ENCODE data around the gene SETMAR. TPM values are rescaled to one million over a fixed set of nuclear protein-coding genes. Genes with fewer than 3 reads are reported as not detected.
A peak's percentile ranks its signal among the peaks of the same experiment; 100 is the strongest.
"Not testable (repeated sequence)": the region's sequence is repeated elsewhere in the genome, so short reads cannot be mapped to it uniquely, and the experiment has no call there.

SETMAR gene
- total RNA-seq = 19.8 TPM

- DNase-seq (ENCODE audit: low spot score) = peak; percentile 91
Measured at GRCh38 chr3:4303187-4304123, at the start of gene SETMAR. SETMAR (plus strand) TSS chr3:4303369; CDS start chr3:4303371, 2 bp downstream.

GRCh38 chr3:4261406-4261805, 41.8 kb upstream of the SETMAR start:
- no peak for DNase-seq (ENCODE audit: low spot score)

DNA sequence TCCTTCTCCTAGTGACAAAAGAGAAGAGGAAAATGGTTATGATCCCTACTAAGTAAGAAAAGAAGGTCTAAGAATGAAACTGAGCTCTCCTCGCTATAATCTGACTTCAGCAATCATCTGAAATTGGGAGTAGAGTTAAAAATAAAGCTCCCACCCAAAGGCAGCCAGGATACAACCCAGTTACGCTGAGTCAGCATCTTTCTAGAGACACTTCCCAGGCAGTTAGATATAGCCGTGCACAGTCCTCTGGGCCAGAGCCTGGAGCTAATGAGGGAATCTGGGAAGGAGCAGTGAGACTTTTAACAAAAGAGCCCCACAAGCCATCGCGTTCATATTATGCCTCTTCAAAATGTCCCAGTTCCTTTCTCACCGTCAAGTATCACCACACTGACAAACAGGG, 39.1 kb upstream of the SETMAR start:
- DNase-seq (ENCODE audit: low spot score) = no peak

DNA sequence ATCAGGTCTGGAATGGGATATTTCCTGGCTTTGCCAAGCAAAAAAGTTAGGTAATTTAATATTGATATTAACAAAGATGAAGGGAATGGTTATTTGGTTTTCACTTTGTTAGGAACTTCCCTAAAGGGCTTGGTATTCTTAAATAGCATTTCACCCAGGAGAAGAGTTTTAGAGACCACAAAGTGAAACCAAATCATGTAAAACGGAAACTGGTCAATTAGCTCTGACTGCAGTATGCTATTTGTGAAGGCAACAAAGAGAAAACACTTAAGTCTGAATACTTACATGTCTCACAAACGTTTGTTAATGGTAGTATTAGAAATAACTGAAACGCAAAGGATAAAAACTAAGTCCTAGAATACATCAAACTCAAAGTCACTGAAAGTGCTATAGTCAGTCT, 32.4 kb upstream of the SETMAR start:
- DNase-seq (ENCODE audit: low spot score) = no peak

DNA sequence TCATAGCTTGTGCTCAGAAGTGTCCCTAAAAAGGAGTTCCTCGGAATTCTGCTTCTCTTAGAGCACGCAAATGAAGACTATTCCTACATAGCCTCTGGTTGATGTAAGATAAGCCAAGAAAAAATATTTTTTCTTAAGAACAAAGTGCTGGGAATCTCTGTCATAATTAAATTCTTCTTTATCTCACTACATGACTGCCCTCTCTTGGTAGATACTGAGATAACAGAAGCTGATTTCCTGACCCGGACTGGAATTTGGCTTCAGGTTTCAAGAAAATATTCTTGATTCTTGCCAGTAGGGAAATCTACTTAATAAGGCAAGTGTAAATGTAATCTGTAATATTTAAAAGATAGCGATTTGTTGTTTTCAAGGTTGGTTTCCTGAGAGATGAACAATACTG, 31.3 kb upstream of the SETMAR start:
- no peak for DNase-seq (ENCODE audit: low spot score)

DNA sequence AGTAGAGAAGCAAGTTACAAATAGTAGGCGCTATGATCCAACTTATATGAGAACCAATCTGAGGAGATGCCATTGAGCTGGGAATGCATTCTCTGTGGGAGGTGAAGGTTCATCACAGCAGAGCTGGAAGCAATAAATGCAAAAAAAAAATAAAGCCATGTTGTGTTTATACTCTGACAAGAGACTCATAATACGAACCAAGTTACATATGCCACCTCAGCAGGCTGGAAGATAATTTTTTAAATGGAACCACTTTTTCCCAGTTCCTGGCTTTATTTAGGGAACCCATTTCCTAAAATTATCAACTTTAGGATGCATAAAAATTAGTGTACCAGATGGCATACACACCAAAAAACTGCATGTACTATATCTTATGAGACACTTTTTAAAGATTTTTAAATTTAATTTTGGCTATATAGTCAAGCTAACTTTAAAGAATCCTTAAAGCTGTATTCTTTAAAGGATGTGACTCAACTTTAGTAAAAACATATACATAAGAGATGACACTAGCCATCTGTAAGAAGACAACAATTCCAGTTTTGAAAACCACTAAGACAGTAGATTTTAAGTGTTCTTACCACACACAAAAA, 23.6 kb upstream of the SETMAR start:
- no peak for DNase-seq (ENCODE audit: low spot score)

GRCh38 chr3:4281991-4282390, 21.2 kb upstream of the SETMAR start:
- DNase-seq (ENCODE audit: low spot score) = no peak

DNA sequence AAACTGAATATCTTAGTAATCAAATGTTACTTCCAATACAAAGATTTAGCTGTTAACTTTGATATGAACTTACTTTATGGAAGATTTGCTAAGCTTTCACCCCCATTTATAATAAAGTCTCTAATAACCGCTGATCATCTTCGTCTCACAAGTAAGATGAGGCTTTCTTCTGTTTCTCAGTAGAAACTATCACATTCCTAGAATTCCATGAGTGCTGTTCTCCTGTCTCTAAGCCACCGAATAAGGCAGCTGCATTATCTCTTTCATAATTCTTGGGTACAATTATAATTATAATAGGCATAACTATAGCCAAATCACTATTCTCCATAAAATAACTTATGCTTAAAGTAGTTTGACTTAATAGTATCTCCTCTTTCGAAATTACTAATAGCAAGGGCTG, 18.3 kb upstream of the SETMAR start:
- DNase-seq (ENCODE audit: low spot score) = no peak

DNA sequence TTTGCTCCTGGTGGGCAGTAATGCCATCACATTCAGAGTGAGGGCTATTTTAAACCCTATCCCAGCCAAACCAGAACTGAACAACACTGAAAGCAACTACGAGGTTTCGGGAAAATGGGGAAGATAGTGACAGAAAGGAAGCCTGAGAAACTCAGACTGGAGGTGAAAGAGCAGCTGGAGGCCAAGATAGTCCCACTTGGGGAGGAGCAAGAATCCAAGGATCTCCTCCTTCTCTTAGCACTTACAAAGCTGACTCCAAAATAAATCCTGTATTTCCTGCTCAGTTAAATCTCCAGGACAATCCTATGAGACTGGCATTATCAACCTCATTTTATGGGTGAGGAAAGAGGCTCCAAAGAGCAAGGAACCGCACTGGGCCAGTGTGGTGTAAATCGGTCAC, 14.1 kb upstream of the SETMAR start:
- DNase-seq (ENCODE audit: low spot score) = no peak

GRCh38 chr3:4290272-4290893, 12.8 kb upstream of the SETMAR start:
- DNase-seq (ENCODE audit: low spot score) = no peak

GRCh38 chr3:4292301-4292700, 10.9 kb upstream of the SETMAR start:
- DNase-seq (ENCODE audit: low spot score) = no peak

GRCh38 chr3:4294616-4295327, 8.4 kb upstream of the SETMAR start:
- no peak for DNase-seq (ENCODE audit: low spot score)

DNA sequence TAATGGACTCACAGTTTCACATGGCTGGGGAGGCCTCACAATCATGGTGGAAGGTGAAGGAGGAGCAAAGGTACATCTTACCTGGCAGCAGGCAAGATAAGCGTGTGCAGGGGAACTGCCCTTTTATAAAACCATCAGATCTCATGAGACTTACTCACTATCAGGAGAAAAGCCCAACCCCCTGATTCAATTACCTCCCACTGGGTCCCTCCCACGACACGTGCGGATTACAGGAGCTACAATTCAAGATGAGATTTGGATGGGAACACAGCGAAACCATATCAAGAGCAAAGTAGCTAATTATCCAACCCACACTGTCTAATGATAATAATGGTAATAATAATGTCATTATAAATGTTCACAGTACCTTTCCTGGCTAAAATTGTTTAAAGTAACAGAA, 6.7 kb upstream of the SETMAR start:
- not testable (repeated sequence) for DNase-seq (ENCODE audit: low spot score)

DNA sequence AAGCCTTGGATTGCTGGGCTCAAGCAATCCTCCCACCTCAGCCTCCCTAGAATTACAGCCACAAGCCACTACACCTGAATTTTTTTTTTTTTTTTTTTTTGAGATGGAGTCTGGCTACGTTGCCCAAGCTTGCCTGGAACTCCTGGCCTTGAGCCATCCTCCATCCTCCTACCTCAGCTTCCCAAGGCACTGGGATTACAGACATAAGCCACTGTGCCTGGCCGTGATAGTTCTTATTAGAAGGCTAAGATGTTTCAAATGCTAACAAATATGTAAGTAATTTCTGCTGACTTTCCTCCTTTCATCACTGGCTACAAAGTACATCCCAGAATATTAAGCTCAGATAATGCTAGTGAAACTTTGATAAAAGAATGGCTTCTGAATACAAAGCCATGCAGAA, 5.7 kb upstream of the SETMAR start:
- DNase-seq (ENCODE audit: low spot score) = no peak

DNA sequence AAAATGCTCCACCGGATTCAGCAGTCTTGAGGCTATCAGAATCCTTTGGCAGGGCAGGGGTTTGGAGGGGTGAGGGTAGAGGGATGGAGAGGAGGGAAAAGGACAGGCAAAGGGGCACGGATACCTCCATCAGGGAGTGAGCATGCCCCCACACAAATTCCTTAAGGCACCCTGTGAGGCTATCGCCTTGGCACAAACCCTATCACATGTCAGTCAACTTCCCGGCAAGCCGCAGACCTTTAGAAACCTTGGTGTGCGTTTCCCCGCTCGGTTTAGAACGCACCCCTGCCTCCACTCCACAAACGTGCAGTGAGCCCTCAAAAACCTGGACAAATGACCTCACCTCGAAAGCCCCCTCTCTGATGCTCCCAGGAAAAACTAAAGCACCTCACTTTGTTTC, 422 bp upstream of the SETMAR start:
- no peak for DNase-seq (ENCODE audit: low spot score)

DNA sequence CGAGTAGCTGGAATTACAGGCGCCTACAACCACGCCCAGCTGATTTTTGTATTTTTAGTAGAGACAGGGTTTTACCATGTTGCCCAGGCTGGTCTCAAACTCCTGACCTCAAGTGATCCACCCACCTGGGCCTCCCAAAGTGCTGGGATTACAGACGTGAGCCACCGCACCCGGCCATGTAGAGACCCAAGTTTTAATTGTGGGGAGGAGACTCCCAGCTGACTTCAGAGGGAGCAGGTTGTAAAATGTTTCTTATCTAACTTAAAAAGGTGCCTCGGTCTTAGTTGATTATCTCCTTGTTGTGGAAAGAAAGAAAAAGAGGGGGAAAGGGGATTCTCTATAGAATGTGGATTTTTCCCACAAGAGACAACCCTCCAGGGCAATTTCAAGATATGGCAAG, 2.0 kb downstream of the SETMAR start:
- not testable (repeated sequence) for DNase-seq (ENCODE audit: low spot score)

DNA sequence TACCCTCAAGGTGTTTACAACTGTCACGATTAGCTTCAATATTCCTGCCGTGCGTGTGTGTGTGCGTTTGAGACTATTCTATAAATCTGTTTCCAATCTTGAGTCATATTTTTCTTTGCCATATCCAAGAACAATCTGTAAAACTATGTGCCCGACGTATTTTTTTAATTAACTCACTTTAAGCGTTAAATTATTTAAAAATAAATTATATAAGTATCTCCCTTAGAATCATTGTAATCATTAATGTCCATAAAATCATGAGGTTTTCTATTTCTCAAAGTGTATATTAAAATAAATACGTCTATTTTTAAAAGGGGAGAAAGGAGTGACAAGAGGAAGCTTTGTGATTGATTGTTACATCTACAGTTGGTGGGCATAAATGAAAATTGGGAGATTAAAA, 2.9 kb downstream of the SETMAR start:
- DNase-seq (ENCODE audit: low spot score) = no peak

GRCh38 chr3:4306860-4307259, 3.7 kb downstream of the SETMAR start:
- no peak for DNase-seq (ENCODE audit: low spot score)

DNA sequence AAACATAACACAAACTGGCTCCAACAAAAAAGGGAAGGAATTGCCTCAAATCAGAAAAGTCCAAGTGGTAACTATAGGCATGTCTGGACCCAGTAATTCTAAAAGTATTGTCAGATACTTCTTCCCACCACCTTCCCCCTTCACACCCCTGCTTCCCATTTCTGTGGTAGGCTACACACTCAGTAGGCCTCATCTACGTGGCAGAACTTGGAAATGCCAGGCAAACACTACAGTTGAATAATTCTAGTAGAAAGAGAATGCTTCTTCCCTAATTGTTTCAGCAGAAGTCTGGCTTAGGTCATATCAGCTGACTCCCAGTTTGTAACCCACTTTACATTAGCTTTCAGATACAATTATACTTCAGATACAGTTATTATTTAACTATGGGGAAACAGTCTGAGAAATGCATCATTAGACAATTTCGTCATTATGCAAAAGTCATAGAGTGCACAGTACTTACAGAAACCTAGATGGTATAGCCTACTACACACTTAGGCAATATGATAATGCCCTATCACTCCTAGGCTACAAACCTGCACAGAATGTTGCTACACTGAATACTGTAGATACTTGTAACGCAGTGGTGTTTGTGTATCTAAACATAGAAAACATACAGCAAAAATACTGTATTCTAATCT, 6.4 kb downstream of the SETMAR start:
- DNase-seq (ENCODE audit: low spot score) = no peak

DNA sequence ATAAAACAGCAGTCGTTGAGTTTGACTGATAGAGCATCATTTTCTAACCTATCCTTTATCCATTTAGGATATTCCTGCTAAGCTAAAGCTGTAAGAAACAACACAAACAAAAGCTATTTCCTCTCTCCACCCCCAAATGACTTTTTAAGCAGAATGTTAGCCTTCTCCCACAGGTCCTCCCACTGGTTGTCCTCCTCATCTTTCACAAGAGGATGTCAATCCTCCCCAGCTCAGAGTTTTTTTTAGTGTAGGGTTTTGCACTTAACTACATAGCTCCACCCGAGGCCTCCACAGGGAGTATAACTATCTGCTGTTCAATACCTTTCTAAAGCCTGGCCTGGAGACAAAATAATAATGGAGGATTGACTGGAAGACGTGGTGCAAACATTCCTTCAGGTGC, 7.8 kb downstream of the SETMAR start:
- DNase-seq (ENCODE audit: low spot score) = no peak

DNA sequence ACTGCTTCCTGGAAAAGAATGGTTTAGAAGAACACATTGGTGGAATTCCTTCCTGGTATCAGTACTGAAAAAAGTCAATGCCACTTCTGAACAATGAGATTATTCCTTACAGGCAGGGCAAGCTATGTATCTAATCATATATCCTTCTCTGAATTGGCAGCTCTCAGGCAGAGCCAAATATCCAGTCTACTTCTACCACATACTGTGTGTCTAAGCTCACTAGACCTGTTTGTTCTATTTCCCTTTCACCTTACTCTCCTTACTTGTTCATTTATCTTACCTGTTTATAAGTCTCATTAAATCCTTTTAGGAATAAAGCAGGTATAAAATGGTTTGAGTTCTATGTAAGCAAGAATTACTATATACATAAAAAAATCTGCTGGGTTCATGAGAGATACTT, 8.3 kb downstream of the SETMAR start:
- no peak for DNase-seq (ENCODE audit: low spot score)

Measured in ureter (tissue), 1 donor.